Calu3 (cell line): ENCODE measurements around the gene CLDN16. TPM values are rescaled to one million over a fixed set of nuclear protein-coding genes. Genes with fewer than 3 reads are reported as not detected.

Experiments used
- BruUV-seq: library from RNA; stranded (reverse); fragments of 400-500 nt; replicated peaks from 2 replicates; lab custom pipeline; 2021; lab: Mats Ljungman, UMichigan
- CTCF ChIA-PET: fragments of 300-600 bp; sonication (Branson Sonifier 250); formaldehyde crosslinking; loops from one replicate; lab custom pipeline; 2022; ENCODE audit warnings: antibody characterized with exemption; lab: Charles Lee
- DNase-seq: peaks from one replicate; pipeline ENCODE4 v3.0.0; 2022
- H3K27ac Mint-ChIP-seq: one replicate; pipeline ENCODE4 v1.8.0; 2022; ENCODE audit warnings: mixed read lengths; ENCODE audit not compliant: unreplicated experiment
- H3K27me3 Mint-ChIP-seq: one replicate; pipeline ENCODE4 v1.8.0; 2022; ENCODE audit warnings: mixed read lengths; ENCODE audit not compliant: unreplicated experiment
- H3K36me3 Mint-ChIP-seq: one replicate; pipeline ENCODE4 v1.8.0; 2022; ENCODE audit warnings: mild to moderate bottlenecking, moderate library complexity, mixed read lengths; ENCODE audit not compliant: insufficient read depth, unreplicated experiment
- H3K4me1 Mint-ChIP-seq: one replicate; pipeline ENCODE4 v1.8.0; 2022; ENCODE audit warnings: mild to moderate bottlenecking, low read depth, mixed read lengths; ENCODE audit not compliant: unreplicated experiment
- H3K4me3 Mint-ChIP-seq: one replicate; pipeline ENCODE4 v1.8.0; 2022; ENCODE audit warnings: mild to moderate bottlenecking, low read depth, moderate library complexity, mixed read lengths; ENCODE audit not compliant: unreplicated experiment
- H3K9me3 Mint-ChIP-seq: one replicate; pipeline ENCODE4 v1.8.0; 2022; ENCODE audit warnings: low read depth, mixed read lengths; ENCODE audit not compliant: unreplicated experiment
- CTCF ChIP-seq: fragments of 200-600 bp; IDR thresholded peaks from one replicate; pipeline ENCODE4 v1.8.0; 2022; ENCODE audit warnings: antibody characterized with exemption; ENCODE audit not compliant: unreplicated experiment
- intact Hi-C: fragments of 100-400 bp; cut with micrococcal nuclease; formaldehyde crosslinking; loops from one replicate; pipeline ENCODE4 v1.10.0; 2022; ENCODE audit not compliant: unreplicated experiment
- total RNA-seq: library from RNA; stranded (reverse); gene quantifications from 2 replicates; pipeline ENCODE4 v1.2.3, GENCODE V29; 2022

CLDN16 gene
- total RNA-seq, 1 experiment from 2014 or later: 2.9 TPM

DNA sequence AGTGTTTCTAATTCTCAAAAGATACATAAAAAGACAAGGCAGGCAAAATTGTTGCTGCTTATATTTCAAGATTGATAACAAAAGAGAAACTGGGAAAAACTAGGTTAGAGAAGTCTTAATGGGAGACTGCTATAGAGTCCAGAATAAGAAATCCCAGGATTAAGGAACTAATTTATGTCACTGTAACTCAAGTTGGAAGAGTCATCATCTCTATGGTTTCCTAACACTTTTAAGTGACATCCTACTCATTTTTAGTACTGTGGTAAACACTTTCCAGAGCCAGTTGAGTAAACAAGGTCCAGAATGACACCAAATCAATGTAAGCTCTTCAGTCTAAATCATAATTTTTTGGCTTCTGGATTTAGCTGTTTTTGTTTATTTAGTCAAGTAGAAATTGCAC is 8.0 kb downstream of the CLDN16 start:
- Mint-ChIP-seq H3K27ac (no peak overlapping the region), H3K4me1 (no peaks in the 10 kb centered on the region), H3K27me3 (no peaks in the 10 kb centered on the region), H3K4me3 (no peak overlapping the region), H3K36me3 (no peaks in the 10 kb centered on the region), H3K9me3 (no peaks in the 10 kb centered on the region)
- intact Hi-C loops: no loop called here
- no TSS peak for BruUV-seq
- DNase-seq: no peak
- no peak for TF ChIP-seq CTCF
- CTCF ChIA-PET: interaction anchor here (0.8 to 1.1 kb wide), 2 partner anchors 10 kb away, joined by 3 read pairs; no protein-coding TSS in a partner anchor

DNA sequence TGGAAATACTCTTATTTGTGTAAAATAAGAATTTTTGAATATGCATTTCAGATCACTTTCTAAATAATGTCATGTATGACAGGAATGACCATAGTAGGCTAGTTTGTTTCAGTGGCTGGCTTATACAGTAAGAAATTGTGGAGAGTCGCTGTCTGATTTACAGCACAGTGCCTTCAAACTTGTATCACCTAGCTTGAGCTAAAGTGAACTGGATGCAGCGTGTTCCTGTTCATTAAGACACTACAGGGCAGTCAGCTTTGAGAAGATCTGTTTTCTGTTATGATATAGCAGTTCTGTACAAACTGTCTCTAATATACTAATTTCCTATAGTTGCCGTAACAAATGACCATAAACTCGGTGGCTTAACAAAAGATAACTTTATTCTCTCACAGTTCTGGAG is 9.9 kb downstream of the CLDN16 start:
- Mint-ChIP-seq H3K27me3 (no peaks in the 10 kb centered on the region), H3K27ac (no peak overlapping the region), H3K9me3 (no peaks in the 10 kb centered on the region), H3K4me3 (no peak overlapping the region), H3K4me1 (no peaks in the 10 kb centered on the region), H3K36me3 (no peaks in the 10 kb centered on the region)
- TF ChIP-seq CTCF: no peak
- intact Hi-C loops: no loop called here
- CTCF ChIA-PET: interaction anchor here (0.5 to 1.2 kb wide), 5 partner anchors 11 to 229 kb away, joined by 3 to 5 read pairs (median 4); no protein-coding TSS in a partner anchor
- no TSS peak for BruUV-seq
- no peak for DNase-seq

DNA sequence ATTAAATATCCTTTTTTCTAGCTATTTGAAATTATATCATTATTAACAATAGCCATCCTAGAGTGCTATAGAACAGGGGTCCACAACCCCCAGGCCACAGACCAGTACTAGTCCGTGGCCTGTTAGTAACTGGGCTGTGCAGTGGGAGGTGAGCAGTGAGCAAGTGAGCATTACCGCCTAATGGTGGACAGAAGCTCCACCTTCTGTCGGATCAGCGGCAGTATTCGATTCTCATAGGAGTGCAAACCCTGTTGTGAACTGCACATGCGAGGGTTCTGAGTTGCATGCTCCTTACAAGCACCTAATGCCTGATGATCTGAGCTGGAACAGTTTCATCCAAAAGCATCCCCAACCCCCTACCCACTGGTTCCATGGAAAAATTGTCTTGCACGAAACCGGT is 11.7 kb downstream of the CLDN16 start:
- intact Hi-C loops: no loop called here
- TF ChIP-seq CTCF: no peak
- no peaks in the 10 kb centered on the region for H3K27me3 Mint-ChIP-seq
- DNase-seq: no peak
- H3K9me3 Mint-ChIP-seq: no peaks in the 10 kb centered on the region
- H3K4me1 Mint-ChIP-seq: no peaks in the 10 kb centered on the region
- H3K27ac Mint-ChIP-seq: no peak overlapping the region
- H3K4me3 Mint-ChIP-seq: no peak overlapping the region
- BruUV-seq: no TSS peak
- CTCF ChIA-PET: interaction anchor here (1.4 kb wide), 1 partner anchor 43 kb away, joined by 3 read pairs; no protein-coding TSS in a partner anchor
- H3K36me3 Mint-ChIP-seq: no peaks in the 10 kb centered on the region

GRCh38 chr3:190401963-190402362 is 14.0 kb downstream of the CLDN16 start:
- Mint-ChIP-seq H3K36me3 (no peaks in the 10 kb centered on the region), H3K27ac (no peak overlapping the region), H3K4me1 (no peaks in the 10 kb centered on the region), H3K27me3 (no peaks in the 10 kb centered on the region), H3K9me3 (no peaks in the 10 kb centered on the region), H3K4me3 (no peak overlapping the region)
- CTCF ChIA-PET: interaction anchor here (0.6 to 1.3 kb wide), 2 partner anchors 12 to 1216 kb away, joined by 3 read pairs; no protein-coding TSS in a partner anchor
- TF ChIP-seq CTCF: no peak
- intact Hi-C loops: no loop called here
- no peak for DNase-seq
- no TSS peak for BruUV-seq
